Measurements from ENCODE around the gene NLN.
A peak's percentile ranks its signal among the peaks of the same experiment; 100 is the strongest.
"Not testable (repeated sequence)": the region's sequence is repeated elsewhere in the genome, so short reads cannot be mapped to it uniquely, and the experiment has no call there.

The NLN gene

GRCh38 chr5:65774346-65774745 is 52.3 kb downstream of the NLN start:
- TF ChIP-seq CTCF (conservative IDR thresholded peaks at IDR 0.05; ENCODE audit: low read depth, low read length), result no peak
- DNase-seq (ENCODE audit: low read depth), result peak; percentile 82

GRCh38 chr5:65775476-65775875 is 53.5 kb downstream of the NLN start:
- no peak overlapping the region for H3K4me3 ChIP-seq (ENCODE audit: low read length)
- no peak for DNase-seq (ENCODE audit: low read depth)

More at GRCh38 chr5:65774346-65774745, 52.3 kb downstream of the NLN start:
- H3K4me3 ChIP-seq (ENCODE audit: low read length), result no peak overlapping the region

GRCh38 chr5:65776441-65777141 is 54.6 kb downstream of the NLN start:
- DNase-seq (ENCODE audit: low read depth), result no peak
- no peak for TF ChIP-seq CTCF (conservative IDR thresholded peaks at IDR 0.05; ENCODE audit: low read depth, low read length)
- H3K4me3 ChIP-seq (ENCODE audit: low read length), result no peak overlapping the region

More at GRCh38 chr5:65775476-65775875, 53.5 kb downstream of the NLN start:
- no peak for TF ChIP-seq CTCF (conservative IDR thresholded peaks at IDR 0.05; ENCODE audit: low read depth, low read length)

GRCh38 chr5:65778126-65778525 is 56.1 kb downstream of the NLN start:
- TF ChIP-seq CTCF (conservative IDR thresholded peaks at IDR 0.05; ENCODE audit: low read depth, low read length), result no peak
- H3K4me3 ChIP-seq (ENCODE audit: low read length), result no peak overlapping the region
- DNase-seq (ENCODE audit: low read depth), result no peak

- no peak for DNase-seq (ENCODE audit: low read depth)
- no peak overlapping the region for H3K4me3 ChIP-seq (ENCODE audit: low read length)
- no peak for TF ChIP-seq CTCF (conservative IDR thresholded peaks at IDR 0.05; ENCODE audit: low read depth, low read length)
These were observed 57.6 kb downstream of the NLN start for GRCh38 chr5:65779643-65780042.

- DNase-seq (ENCODE audit: low read depth); H3K4me3 ChIP-seq (ENCODE audit: low read length): not testable (repeated sequence)
These were observed 66.3 kb downstream of the NLN start for GRCh38 chr5:65788296-65788695.

GRCh38 chr5:65790371-65791163 is 68.6 kb downstream of the NLN start:
- no peak for DNase-seq (ENCODE audit: low read depth)
- no peak for TF ChIP-seq CTCF (conservative IDR thresholded peaks at IDR 0.05; ENCODE audit: low read depth, low read length)
- H3K4me3 ChIP-seq (ENCODE audit: low read length), result no peak overlapping the region
